H7 (cell line): Measurements from ENCODE around the gene PRKCH. TPM values are rescaled to one million over a fixed set of nuclear protein-coding genes. Genes with fewer than 3 reads are reported as not detected.

Experiments
- DNase-seq: peaks from one replicate; pipeline ENCODE4 v3.0.0; 2012
- H3K27me3 ChIP-seq: 2 replicates; pipeline ENCODE4 v1.6.0; 2011; ENCODE audit warnings: mild to moderate bottlenecking, low read length; ENCODE audit not compliant: control insufficient read depth, insufficient read depth
- H3K36me3 ChIP-seq: replicated peaks from 2 replicates; pipeline ENCODE4 v1.5.1; 2011; ENCODE audit warnings: low read length; ENCODE audit not compliant: control insufficient read depth, insufficient read depth
- H3K4me3 ChIP-seq: 2 replicates; pipeline ENCODE4 v1.5.1; 2011; ENCODE audit warnings: low read depth, mild to moderate bottlenecking, control low read depth, low read length, moderate library complexity; ENCODE audit not compliant: insufficient read depth
- total RNA-seq: library from RNA; depleted of rRNA; stranded (reverse); fragments of >200 nt; shearing (Covaris generic); gene quantifications from 2 replicates; pipeline ENCODE4 v1.2.3, GENCODE V29; 2014

The PRKCH gene
- total RNA-seq, 1 experiment from 2014 or later, result 6.3 TPM

- DNase-seq, result no peak
- Histone ChIP-seq H3K36me3 (no peaks in the 10 kb centered on the region), H3K27me3 (peaks cover 3% of the 10 kb centered on the region), H3K4me3 (no peak overlapping the region)
Observed at GRCh38 chr14:61573321-61573720, 251.9 kb downstream of the PRKCH start.

GRCh38 chr14:61573748-61574513, 252.6 kb downstream of the PRKCH start:
- H3K36me3 ChIP-seq, result no peaks in the 10 kb centered on the region
- no peak overlapping the region for H3K4me3 ChIP-seq
- DNase-seq, result no peak
- H3K27me3 ChIP-seq, result peaks cover 1% of the 10 kb centered on the region

GRCh38 chr14:61574514-61574807, 253.1 kb downstream of the PRKCH start:
- DNase-seq, result no peak
- H3K36me3 ChIP-seq, result no peaks in the 10 kb centered on the region
- no peak overlapping the region for H3K4me3 ChIP-seq
- no peaks in the 10 kb centered on the region; the same call in 1 of the 2 replicates for H3K27me3 ChIP-seq

- Histone ChIP-seq H3K36me3 (no peaks in the 10 kb centered on the region), H3K27me3 (no peaks in the 10 kb centered on the region; the same call in 1 of the 2 replicates), H3K4me3 (no peak overlapping the region)
- DNase-seq, result no peak
Observed at GRCh38 chr14:61575126-61575525, 253.7 kb downstream of the PRKCH start.

- Histone ChIP-seq H3K36me3 (no peaks in the 10 kb centered on the region), H3K4me3 (no peak overlapping the region), H3K27me3 (no peaks in the 10 kb centered on the region; the same call in 1 of the 2 replicates)
- DNase-seq, result no peak
Observed at GRCh38 chr14:61575551-61576150, 254.3 kb downstream of the PRKCH start.

GRCh38 chr14:61577506-61577931, 256.1 kb downstream of the PRKCH start:
- no peak for DNase-seq
- no peak overlapping the region for H3K4me3 ChIP-seq

GRCh38 chr14:61578745-61579144, 257.4 kb downstream of the PRKCH start:
- no peak for DNase-seq

More at GRCh38 chr14:61577506-61577931, 256.1 kb downstream of the PRKCH start:
- H3K27me3 ChIP-seq, result no peaks in the 10 kb centered on the region
- no peaks in the 10 kb centered on the region for H3K36me3 ChIP-seq

GRCh38 chr14:61581340-61581739, 260.0 kb downstream of the PRKCH start:
- no peak overlapping the region for H3K4me3 ChIP-seq
- H3K27me3 ChIP-seq, result no peaks in the 10 kb centered on the region
- no peak for DNase-seq
- no peaks in the 10 kb centered on the region for H3K36me3 ChIP-seq

More at GRCh38 chr14:61578745-61579144, 257.4 kb downstream of the PRKCH start:
- no peak overlapping the region for H3K4me3 ChIP-seq
- H3K36me3 ChIP-seq, result no peaks in the 10 kb centered on the region
- H3K27me3 ChIP-seq, result no peaks in the 10 kb centered on the region

GRCh38 chr14:61581955-61582615, 260.7 kb downstream of the PRKCH start:
- Histone ChIP-seq H3K36me3 (no peaks in the 10 kb centered on the region), H3K4me3 (no peak overlapping the region), H3K27me3 (no peaks in the 10 kb centered on the region)
- DNase-seq, result no peak

- no peak overlapping the region for H3K4me3 ChIP-seq
- H3K27me3 ChIP-seq, result no peaks in the 10 kb centered on the region
- DNase-seq, result no peak
- no peaks in the 10 kb centered on the region for H3K36me3 ChIP-seq
Observed at GRCh38 chr14:61582815-61583214, 261.4 kb downstream of the PRKCH start.

- Histone ChIP-seq H3K36me3 (no peaks in the 10 kb centered on the region), H3K27me3 (no peaks in the 10 kb centered on the region), H3K4me3 (no peak overlapping the region)
- no peak for DNase-seq
Observed at GRCh38 chr14:61584331-61584741, 263.0 kb downstream of the PRKCH start.

- Histone ChIP-seq H3K36me3 (no peaks in the 10 kb centered on the region), H3K4me3 (no peak overlapping the region), H3K27me3 (no peaks in the 10 kb centered on the region)
- no peak for DNase-seq
Observed at GRCh38 chr14:61585598-61586543, 264.5 kb downstream of the PRKCH start.

GRCh38 chr14:61586544-61587055, 265.2 kb downstream of the PRKCH start:
- H3K4me3 ChIP-seq, result no peak overlapping the region
- no peaks in the 10 kb centered on the region for H3K36me3 ChIP-seq
- no peaks in the 10 kb centered on the region for H3K27me3 ChIP-seq
- no peak for DNase-seq

- no peaks in the 10 kb centered on the region for H3K27me3 ChIP-seq
- no peak for DNase-seq
- H3K36me3 ChIP-seq, result no peaks in the 10 kb centered on the region
- H3K4me3 ChIP-seq, result no peak overlapping the region
Observed at GRCh38 chr14:61587081-61587713, 265.8 kb downstream of the PRKCH start.
